SK-N-SH treated with all-trans-retinoic acid at 6 μM for 48 hours (cell line): ENCODE data around the gene RASGEF1C.

Experiments
- ATAC-seq: fragments of 200-7000 bp; cut with Tn5 transposase; 3 replicates; pipeline ENCODE4 v1.9.1; 2020; ENCODE audit warnings: mild to moderate bottlenecking, moderate library complexity
- ARNTL ChIP-seq: fragments of 450-650 bp; formaldehyde crosslinking; IDR thresholded peaks from 2 replicates; pipeline ENCODE4 v1.5.0; 2020; ENCODE audit warnings: low read depth, mild to moderate bottlenecking, moderate library complexity, borderline replicate concordance
- CREB5 ChIP-seq: fragments of 250-450 bp; sonication (Bioruptor Pico); IDR thresholded peaks from 2 replicates; pipeline ENCODE4 v1.5.1; 2020; ENCODE audit warnings: low read depth, mild to moderate bottlenecking, moderate library complexity
- CSDC2 ChIP-seq: fragments of 250-450 bp; sonication (Bioruptor Pico); IDR thresholded peaks from 2 replicates; pipeline ENCODE4 v1.5.0; 2020; ENCODE audit warnings: mild to moderate bottlenecking, moderate library complexity
- CSRNP3 ChIP-seq: fragments of 250-450 bp; sonication (Bioruptor Pico); IDR thresholded peaks from 2 replicates; pipeline ENCODE4 v1.5.1; 2021; ENCODE audit warnings: mild to moderate bottlenecking, moderate library complexity
- ESRRG ChIP-seq: fragments of 250-450 bp; sonication (Bioruptor Pico); IDR thresholded peaks from 2 replicates; pipeline ENCODE4 v1.6.1; 2021; ENCODE audit warnings: mild to moderate bottlenecking
- GLIS3 ChIP-seq: fragments of 250-450 bp; sonication (Bioruptor Pico); IDR thresholded peaks from 2 replicates; pipeline ENCODE4 v1.5.0; 2020; ENCODE audit warnings: mild to moderate bottlenecking, moderate library complexity
- ISL1 ChIP-seq: fragments of 250-450 bp; sonication (Bioruptor Pico); IDR thresholded peaks from 2 replicates; pipeline ENCODE4 v2.1.2; 2022; ENCODE audit warnings: mild to moderate bottlenecking, moderate library complexity
- OSR1 ChIP-seq: fragments of 250-450 bp; sonication (Bioruptor Pico); IDR thresholded peaks from 2 replicates; pipeline ENCODE4 v1.8.0; 2022; ENCODE audit warnings: moderate library complexity, mild to moderate bottlenecking, inconsistent platforms
- PATZ1 ChIP-seq: fragments of 250-450 bp; sonication (Bioruptor Pico); IDR thresholded peaks from 2 replicates; pipeline ENCODE4 v1.8.0; 2020; ENCODE audit warnings: mild to moderate bottlenecking, moderate library complexity, borderline replicate concordance
- POU6F1 ChIP-seq: fragments of 250-450 bp; sonication (Bioruptor Pico); IDR thresholded peaks from 2 replicates; pipeline ENCODE4 v1.8.0; 2021; ENCODE audit warnings: low read depth, mild to moderate bottlenecking, moderate library complexity, borderline replicate concordance
- RARB ChIP-seq: fragments of 250-450 bp; sonication (Bioruptor Pico); IDR thresholded peaks from 2 replicates; pipeline ENCODE4 v1.8.0; 2021; ENCODE audit warnings: mild to moderate bottlenecking, moderate library complexity
- SNAI2 ChIP-seq: fragments of 250-450 bp; sonication (Bioruptor Pico); IDR thresholded peaks from 2 replicates; pipeline ENCODE4 v1.5.0; 2020; ENCODE audit warnings: mild to moderate bottlenecking, moderate library complexity
- TCF4 ChIP-seq: fragments of 250-450 bp; sonication (Bioruptor Pico); IDR thresholded peaks from 2 replicates; pipeline ENCODE4 v1.8.0; 2021; ENCODE audit warnings: mild to moderate bottlenecking, moderate library complexity, borderline replicate concordance
- TOX ChIP-seq: fragments of 250-450 bp; sonication (Bioruptor Pico); IDR thresholded peaks from 2 replicates; pipeline ENCODE4 v1.8.0; 2021; ENCODE audit warnings: mild to moderate bottlenecking, moderate library complexity, borderline replicate concordance
- TSHZ2 ChIP-seq: fragments of 250-450 bp; sonication (Bioruptor Pico); IDR thresholded peaks from 2 replicates; pipeline ENCODE4 v1.5.0; 2020; ENCODE audit warnings: mild to moderate bottlenecking, moderate library complexity
- ZC3H10 ChIP-seq: fragments of 250-450 bp; sonication (Bioruptor Pico); IDR thresholded peaks from 2 replicates; pipeline ENCODE4 v1.5.1; 2021; ENCODE audit warnings: mild to moderate bottlenecking, moderate library complexity
- ZFP3 ChIP-seq: fragments of 250-450 bp; sonication (Bioruptor Pico); IDR thresholded peaks from 2 replicates; pipeline ENCODE4 v1.5.0; 2020; ENCODE audit warnings: mild to moderate bottlenecking, moderate library complexity
- ZFP30 ChIP-seq: fragments of 450-650 bp; formaldehyde crosslinking; IDR thresholded peaks from 2 replicates; pipeline ENCODE4 v1.5.0; 2022; ENCODE audit warnings: mild to moderate bottlenecking, moderate library complexity
- ZNF565 ChIP-seq: fragments of 450-650 bp; formaldehyde crosslinking; conservative IDR thresholded peaks from 2 replicates; pipeline ENCODE4 v1.5.0; 2020; ENCODE audit warnings: low read depth, mild to moderate bottlenecking, moderate library complexity
- ZNF70 ChIP-seq: fragments of 450-650 bp; formaldehyde crosslinking; IDR thresholded peaks from 2 replicates; pipeline ENCODE4 v1.5.0; 2020; ENCODE audit warnings: mild to moderate bottlenecking, moderate library complexity

RASGEF1C gene

GRCh38 chr5:180111273-180112002, 97.6 kb downstream of the RASGEF1C start:
- no peak for TF ChIP-seq POU6F1
- no peak for TF ChIP-seq TOX (CRISPR knock-in tag)
- no peak for TF ChIP-seq CREB5 (CRISPR knock-in tag)
- TF ChIP-seq ESRRG (CRISPR knock-in tag): no peak
- no peak for TF ChIP-seq PATZ1
- no peak for TF ChIP-seq ZNF565 (CRISPR knock-in tag)
- TF ChIP-seq ZC3H10 (CRISPR knock-in tag): no peak
- TF ChIP-seq OSR1: no peak
- TF ChIP-seq ZFP3 (CRISPR knock-in tag): no peak
- no peak for TF ChIP-seq ISL1 (CRISPR knock-in tag)
- TF ChIP-seq CSDC2 (CRISPR knock-in tag): no peak
- TF ChIP-seq TCF4 (CRISPR knock-in tag): no peak
- TF ChIP-seq RARB (CRISPR knock-in tag): no peak
- no peak for TF ChIP-seq CSRNP3 (CRISPR knock-in tag)
- TF ChIP-seq SNAI2: no peak
- no peak for TF ChIP-seq GLIS3 (CRISPR knock-in tag)
- TF ChIP-seq TSHZ2: no peak
- no peak for TF ChIP-seq ARNTL (CRISPR knock-in tag)
- no peak for TF ChIP-seq ZFP30 (CRISPR knock-in tag)
- no peak for TF ChIP-seq ZNF70
- TF ChIP-seq, all 23 proteins: peak for 0
- ATAC-seq: no peak

- TF ChIP-seq PATZ1: no peak
- ATAC-seq: no peak
Observed at GRCh38 chr5:180109920-180110319, 99.1 kb downstream of the RASGEF1C start.

- ATAC-seq: no peak
Observed at GRCh38 chr5:180107005-180107404, 102.0 kb downstream of the RASGEF1C start.

More at GRCh38 chr5:180107005-180107404, 102.0 kb downstream of the RASGEF1C start:
- TF ChIP-seq TSHZ2: no peak
